GM12892 (cell line): ENCODE data around the gene MTTP.

Source experiments
- POLR2A ChIP-seq: IDR thresholded peaks from 2 replicates; pipeline ENCODE4 v1.6.1; 2011; ENCODE audit warnings: low read depth, low read length, control low read depth
- TAF1 ChIP-seq: IDR thresholded peaks from 2 replicates; pipeline ENCODE4 v1.6.1; 2011; ENCODE audit warnings: low read depth, mild to moderate bottlenecking, control low read depth, low read length, borderline replicate concordance

DNA sequence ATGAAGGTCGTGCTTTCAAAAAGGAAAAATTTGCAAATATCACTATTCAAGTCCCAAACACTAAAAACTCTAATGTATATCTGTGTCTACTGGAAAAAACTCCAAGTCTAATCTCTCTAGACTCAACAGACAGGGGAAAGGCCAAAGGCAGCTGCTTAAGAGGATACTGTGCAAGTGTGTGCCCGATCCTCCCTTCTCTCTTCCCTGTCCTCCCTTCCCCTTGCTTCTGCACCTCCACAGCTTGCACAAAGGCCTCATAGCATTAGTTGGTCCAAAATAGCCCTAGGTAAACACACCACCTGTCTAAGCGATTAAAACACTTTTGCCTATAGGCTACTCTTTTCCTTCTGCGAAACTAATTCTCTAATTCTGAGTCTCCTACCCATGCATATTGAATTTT, 72.4 kb downstream of the MTTP start:
- TF ChIP-seq POLR2A (no peak), TAF1 (no peak)
